A549 (cell line): ENCODE data around the gene APCDD1L. TPM values are rescaled to one million over a fixed set of nuclear protein-coding genes. Genes with fewer than 3 reads are reported as not detected.

Source experiments
- ATAC-seq, 2 experiments: fragments of 200-7000 bp in 1 of 2; fragments of >200 bp in 1 of 2; cut with Nextera tagmentation in 1 of 2; cut with Tn5 transposase in 1 of 2; 3 replicates each; pipeline versions ENCODE4 v1.8.0 to v1.9.1; 2018 to 2020; ENCODE audit warnings: mild to moderate bottlenecking in 1 of 2, moderate library complexity in 1 of 2
- CTCF ChIA-PET: fragments of 300-600 bp; sonication (Branson Sonifier 250); formaldehyde crosslinking; extraction: SDS; loops from one replicate; lab custom pipeline; 2021; ENCODE audit warnings: antibody characterized with exemption, inconsistent platforms; lab: Yijun Ruan, JAX
- POLR2A ChIA-PET: fragments of 350-600 bp; formaldehyde crosslinking; extraction: SDS; loops from one replicate; lab custom pipeline; 2021; ENCODE audit warnings: antibody characterized with exemption, inconsistent platforms; lab: Yijun Ruan, JAX
- DNase-seq, 2 experiments: peaks; one replicate each; pipeline versions ENCODE4 v3.0.0 to v3.0.0-alpha.2; 2011 to 2016; ENCODE audit warnings: low read depth in 1 of 2, low spot score in 1 of 2
- FAIRE-seq: peaks from 2 replicates; lab custom pipeline; 2011; peaks lifted over from hg19 to GRCh38; lab: Jason Lieb, UNC
- H3K27ac ChIP-seq, 2 experiments: fragments of >200 bp; sonication (Bioruptor Twin); formaldehyde crosslinking; 3 replicates each; pipeline ENCODE4 v1.5.1; 2016 to 2017
- H3K4me1 ChIP-seq: fragments of >200 bp; sonication (Bioruptor Twin); formaldehyde crosslinking; 3 replicates; pipeline ENCODE4 v1.6.1; 2016
- H3K4me2 ChIP-seq: fragments of >200 bp; sonication (Bioruptor Twin); formaldehyde crosslinking; 3 replicates; pipeline ENCODE4 v1.6.1; 2016
- H3K4me3 ChIP-seq: fragments of >200 bp; sonication (Bioruptor Twin); formaldehyde crosslinking; 3 replicates; pipeline ENCODE4 v1.5.1; 2016
- H3K9me3 ChIP-seq: fragments of >200 bp; sonication (Bioruptor Twin); formaldehyde crosslinking; 3 replicates; pipeline ENCODE4 v1.6.1; 2016
- CEBPB ChIP-seq, 2 experiments: fragments of >200 bp in 1 of 2; sonication (Bioruptor Twin) in 1 of 2; formaldehyde crosslinking in 1 of 2; IDR thresholded peaks; 2 replicates each; pipeline ENCODE4 v1.6.1; 2012 to 2016
- CHD2 ChIP-seq: fragments of 150-350 bp; IDR thresholded peaks from 2 replicates; pipeline ENCODE4 v1.6.1; 2014; ENCODE audit warnings: low read length; ENCODE audit not compliant: partially characterized antibody
- EHF ChIP-seq: fragments of 250-450 bp; sonication (Bioruptor Pico); IDR thresholded peaks from 2 replicates; pipeline ENCODE4 v1.5.0; 2020; ENCODE audit warnings: mild to moderate bottlenecking
- FOSL2 ChIP-seq, 2 experiments: fragments of 450-650 bp in 1 of 2; fragments of >200 bp in 1 of 2; sonication (Bioruptor Twin) in 1 of 2; formaldehyde crosslinking; IDR thresholded peaks; 2 replicates each; pipeline versions ENCODE4 v1.5.0 to v1.6.1; 2016 to 2020; ENCODE audit warnings: mild to moderate bottlenecking in 1 of 2, moderate library complexity in 1 of 2
- FOXS1 ChIP-seq: fragments of 250-450 bp; sonication (Bioruptor Pico); IDR thresholded peaks from 2 replicates; pipeline ENCODE4 v1.5.0; 2020; ENCODE audit warnings: mild to moderate bottlenecking, moderate library complexity
- HDAC2 ChIP-seq: fragments of 200-600 bp; sonication (generic); IDR thresholded peaks from 2 replicates; pipeline ENCODE4 v1.6.1; 2016
- HES2 ChIP-seq: fragments of >200 bp; sonication (Bioruptor Twin); formaldehyde crosslinking; IDR thresholded peaks from 2 replicates; pipeline ENCODE4 v1.6.1; 2016
- HMGXB4 ChIP-seq: fragments of 250-450 bp; sonication (Bioruptor Pico); IDR thresholded peaks from 2 replicates; pipeline ENCODE4 v1.5.0; 2021; ENCODE audit warnings: mild to moderate bottlenecking, moderate library complexity, borderline replicate concordance
- JUN ChIP-seq, 2 experiments: fragments of >200 bp; sonication (Bioruptor Twin); formaldehyde crosslinking; IDR thresholded peaks; 2 replicates in 1 of 2; 3 replicates in 1 of 2; pipeline ENCODE4 v1.6.1; 2016 to 2017
- POLR2AphosphoS2 ChIP-seq: conservative IDR thresholded peaks from 2 replicates; pipeline ENCODE4 v1.6.1; 2012; ENCODE audit warnings: low read length, improper control_type of control experiment, inconsistent platforms
- SMC3 ChIP-seq: fragments of >200 bp; sonication (Bioruptor Twin); formaldehyde crosslinking; IDR thresholded peaks from 3 replicates; pipeline ENCODE4 v1.6.1; 2018; ENCODE audit warnings: inconsistent platforms
- WGBS: methylation state at CpG from one replicate; pipeline ENCODE4 v1.1.6; 2017; ENCODE audit errors: missing lambda C conversion rate; 5-methylcytosine and 5-hydroxymethylcytosine counted together
- polyA plus RNA-seq, 4 experiments: library from polyadenylated mRNA; depleted of rRNA in 3 of 4; stranded (reverse); fragments of >200 nt; fragmentation: RNase III in 1 of 4; extraction: RNeasy Plus Mini Kit Qiagen cat#74134 plus additional on column Dnase treatment in 1 of 4; gene quantifications; 2 replicates in 3 of 4; 3 replicates in 1 of 4; pipeline ENCODE4 v1.2.3, GENCODE V29; 2011 to 2017
- TF ChIP-seq, protein P1 (sequence below): fragments of 150-350 bp; IDR thresholded peaks from 2 replicates; pipeline ENCODE4 v1.6.1; 2014; ENCODE audit warnings: low read depth, mild to moderate bottlenecking, low read length
- TF ChIP-seq, protein P2 (sequence below): fragments of 450-650 bp; IDR thresholded peaks from 2 replicates; pipeline ENCODE4 v1.6.1; 2014; ENCODE audit warnings: antibody characterized with exemption
- TF ChIP-seq, protein P3 (sequence below): fragments of 200-600 bp; sonication (generic); IDR thresholded peaks from 2 replicates; pipeline ENCODE4 v1.6.1; 2016; ENCODE audit warnings: antibody characterized with exemption, mild to moderate bottlenecking, moderate library complexity

Gene APCDD1L
- polyA plus RNA-seq, 2 of the 4 experiments (the other 2 are of a cell fraction): not detected

DNA sequence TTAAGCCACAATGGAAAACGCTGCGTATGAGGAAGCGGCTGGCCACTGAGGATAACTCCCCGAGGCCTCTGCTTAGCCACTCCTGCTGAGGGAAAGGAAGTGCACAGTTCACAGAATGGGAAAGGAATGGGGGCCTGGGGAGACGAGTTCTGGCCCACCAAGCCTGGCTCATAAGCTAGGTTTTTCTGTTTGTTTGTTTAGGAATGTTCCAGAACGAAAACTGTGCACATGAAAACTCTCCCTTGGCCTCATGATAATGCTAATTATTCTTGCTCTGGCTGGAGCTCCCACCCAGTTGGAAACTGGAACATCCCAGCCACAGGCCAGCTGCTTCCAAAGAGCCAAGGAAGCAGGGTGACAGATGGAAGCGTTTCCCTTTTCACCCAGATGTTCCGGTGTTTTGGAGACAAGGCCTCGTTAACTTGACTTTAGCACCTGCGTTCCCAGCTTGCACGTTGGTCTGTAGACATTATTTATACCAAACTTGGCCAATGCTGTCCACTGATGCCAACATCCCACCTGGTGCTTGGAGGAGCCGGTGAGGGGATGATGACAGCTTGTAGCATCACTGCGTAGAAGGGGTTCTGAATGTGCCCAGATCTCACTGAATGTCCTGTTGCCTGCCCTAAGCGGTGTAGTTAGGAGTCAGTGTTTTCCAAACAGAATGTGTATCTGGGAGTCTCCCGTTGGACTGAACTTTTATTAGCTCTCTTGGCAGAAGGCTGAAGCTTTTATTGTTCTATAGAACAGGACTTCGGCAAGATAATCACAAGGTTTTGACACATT lies 34.5 kb downstream of the APCDD1L start:
- no peak overlapping the region for H3K27ac ChIP-seq
- ChIA-PET CTCF (interaction anchor here (1.2 kb wide), 1 partner anchor 170 kb away, joined by 4 read pairs; the partner anchor contains the start of gene STX16), POLR2A (no interaction called here)
- peaks cover 50% of the 10 kb centered on the region for H3K9me3 ChIP-seq
- no peak for ATAC-seq
- DNase-seq: no peak
- H3K4me3 ChIP-seq: no peak overlapping the region
- WGBS: 57% methylated on average over 16 of the region's 16 CpGs
- FAIRE-seq: no peak
- no peaks in the 10 kb centered on the region for H3K4me1 ChIP-seq
- no peak overlapping the region for H3K4me2 ChIP-seq
- TF ChIP-seq, protein P1, sequence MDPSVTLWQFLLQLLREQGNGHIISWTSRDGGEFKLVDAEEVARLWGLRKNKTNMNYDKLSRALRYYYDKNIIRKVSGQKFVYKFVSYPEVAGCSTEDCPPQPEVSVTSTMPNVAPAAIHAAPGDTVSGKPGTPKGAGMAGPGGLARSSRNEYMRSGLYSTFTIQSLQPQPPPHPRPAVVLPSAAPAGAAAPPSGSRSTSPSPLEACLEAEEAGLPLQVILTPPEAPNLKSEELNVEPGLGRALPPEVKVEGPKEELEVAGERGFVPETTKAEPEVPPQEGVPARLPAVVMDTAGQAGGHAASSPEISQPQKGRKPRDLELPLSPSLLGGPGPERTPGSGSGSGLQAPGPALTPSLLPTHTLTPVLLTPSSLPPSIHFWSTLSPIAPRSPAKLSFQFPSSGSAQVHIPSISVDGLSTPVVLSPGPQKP: no peak
- TF ChIP-seq FOXS1 (no peak), CHD2 (no peak), SMC3 (no peak), FOSL2 (IDR thresholded peaks at IDR 0.05) (no peak), FOSL2 (CRISPR knock-in tag; IDR thresholded peaks at IDR 0.05) (no peak), HMGXB4 (no peak), JUN (IDR thresholded peaks at IDR 0.05) (no peak), HES2 (no peak), POLR2AphosphoS2 (no peak), HDAC2 (no peak)
- TF ChIP-seq, protein P2, sequence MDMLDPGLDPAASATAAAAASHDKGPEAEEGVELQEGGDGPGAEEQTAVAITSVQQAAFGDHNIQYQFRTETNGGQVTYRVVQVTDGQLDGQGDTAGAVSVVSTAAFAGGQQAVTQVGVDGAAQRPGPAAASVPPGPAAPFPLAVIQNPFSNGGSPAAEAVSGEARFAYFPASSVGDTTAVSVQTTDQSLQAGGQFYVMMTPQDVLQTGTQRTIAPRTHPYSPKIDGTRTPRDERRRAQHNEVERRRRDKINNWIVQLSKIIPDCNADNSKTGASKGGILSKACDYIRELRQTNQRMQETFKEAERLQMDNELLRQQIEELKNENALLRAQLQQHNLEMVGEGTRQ: no peak
- TF ChIP-seq, protein P3, sequence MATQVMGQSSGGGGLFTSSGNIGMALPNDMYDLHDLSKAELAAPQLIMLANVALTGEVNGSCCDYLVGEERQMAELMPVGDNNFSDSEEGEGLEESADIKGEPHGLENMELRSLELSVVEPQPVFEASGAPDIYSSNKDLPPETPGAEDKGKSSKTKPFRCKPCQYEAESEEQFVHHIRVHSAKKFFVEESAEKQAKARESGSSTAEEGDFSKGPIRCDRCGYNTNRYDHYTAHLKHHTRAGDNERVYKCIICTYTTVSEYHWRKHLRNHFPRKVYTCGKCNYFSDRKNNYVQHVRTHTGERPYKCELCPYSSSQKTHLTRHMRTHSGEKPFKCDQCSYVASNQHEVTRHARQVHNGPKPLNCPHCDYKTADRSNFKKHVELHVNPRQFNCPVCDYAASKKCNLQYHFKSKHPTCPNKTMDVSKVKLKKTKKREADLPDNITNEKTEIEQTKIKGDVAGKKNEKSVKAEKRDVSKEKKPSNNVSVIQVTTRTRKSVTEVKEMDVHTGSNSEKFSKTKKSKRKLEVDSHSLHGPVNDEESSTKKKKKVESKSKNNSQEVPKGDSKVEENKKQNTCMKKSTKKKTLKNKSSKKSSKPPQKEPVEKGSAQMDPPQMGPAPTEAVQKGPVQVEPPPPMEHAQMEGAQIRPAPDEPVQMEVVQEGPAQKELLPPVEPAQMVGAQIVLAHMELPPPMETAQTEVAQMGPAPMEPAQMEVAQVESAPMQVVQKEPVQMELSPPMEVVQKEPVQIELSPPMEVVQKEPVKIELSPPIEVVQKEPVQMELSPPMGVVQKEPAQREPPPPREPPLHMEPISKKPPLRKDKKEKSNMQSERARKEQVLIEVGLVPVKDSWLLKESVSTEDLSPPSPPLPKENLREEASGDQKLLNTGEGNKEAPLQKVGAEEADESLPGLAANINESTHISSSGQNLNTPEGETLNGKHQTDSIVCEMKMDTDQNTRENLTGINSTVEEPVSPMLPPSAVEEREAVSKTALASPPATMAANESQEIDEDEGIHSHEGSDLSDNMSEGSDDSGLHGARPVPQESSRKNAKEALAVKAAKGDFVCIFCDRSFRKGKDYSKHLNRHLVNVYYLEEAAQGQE: no peak

DNA sequence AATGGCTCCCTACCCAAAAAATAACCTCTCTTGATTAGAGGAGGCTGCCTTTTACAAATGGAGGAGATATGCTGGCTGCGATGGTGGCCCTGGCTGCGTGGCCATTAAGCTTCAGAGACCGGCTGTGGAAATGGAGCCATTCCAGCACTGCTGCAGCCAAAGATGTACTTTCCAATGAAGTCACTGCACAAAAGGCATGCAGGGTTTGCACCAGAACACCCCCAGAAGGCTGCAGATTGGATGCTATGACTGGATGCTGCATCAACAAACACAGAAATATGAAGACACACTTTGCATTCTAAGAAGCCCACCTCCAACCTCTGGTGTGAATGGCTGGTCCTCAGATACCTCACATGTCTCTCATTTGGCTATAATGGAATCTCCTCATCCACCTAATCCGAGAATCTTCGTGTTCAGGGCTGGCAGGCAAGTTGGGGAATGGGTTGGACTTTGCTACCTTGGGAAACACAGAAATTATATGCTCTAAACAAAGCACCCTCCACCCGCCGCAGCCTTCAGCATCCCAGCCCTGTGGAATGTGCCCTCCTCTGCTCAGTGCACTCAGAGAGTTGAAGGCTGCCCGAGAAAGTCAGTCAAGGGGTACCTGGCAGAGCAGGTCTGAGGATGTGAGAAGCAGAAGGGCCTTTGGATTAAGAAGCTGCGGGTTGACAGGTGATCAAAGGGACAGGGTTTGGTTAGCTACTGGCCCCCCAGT lies 35.3 kb downstream of the APCDD1L start:
- FAIRE-seq: no peak
- TF ChIP-seq CEBPB (IDR thresholded peaks at IDR 0.05): no peak
- no peak for TF ChIP-seq JUN (IDR thresholded peaks at IDR 0.05)
- TF ChIP-seq EHF (CRISPR knock-in tag): no peak
- ChIA-PET CTCF (interaction anchor here (0.7 to 1.2 kb wide), 2 partner anchors 171 to 945 kb away, joined by 3 to 4 read pairs; partner anchors contain the start of gene STX16), POLR2A (no interaction called here)
- ATAC-seq: no peak
- Histone ChIP-seq H3K4me2 (no peak overlapping the region), H3K9me3 (peaks cover 44% of the 10 kb centered on the region; the same call in 2 of the 3 replicates), H3K4me1 (no peaks in the 10 kb centered on the region), H3K27ac (no peak overlapping the region), H3K4me3 (no peak overlapping the region)
- WGBS: 32% methylated on average over 9 of the region's 9 CpGs
- DNase-seq: no peak
